Right cardiac atrium (tissue), 5 donors: ENCODE results near the gene GLB1L3. TPM values are rescaled to one million over a fixed set of nuclear protein-coding genes. Genes with fewer than 3 reads are reported as not detected.
A peak's percentile ranks its signal among the peaks of the same experiment; 100 is the strongest.
"Not testable (repeated sequence)": the region's sequence is repeated elsewhere in the genome, so short reads cannot be mapped to it uniquely, and the experiment has no call there.

Experiments
- ATAC-seq, 2 donors: fragments of 200-7000 bp; cut with Tn5 transposase; one replicate each; pipeline versions ENCODE4 v1.8.0 to v1.9.1; 2020; ENCODE audit warnings: moderate library complexity in 2 of 2, mild to moderate bottlenecking in 1 of 2
- DNase-seq, 3 donors: peaks; one replicate each; pipeline ENCODE4 v3.0.0-alpha.2; 2020
- H3K27ac ChIP-seq: one replicate; pipeline ENCODE4 v1.5.1; 2013; ENCODE audit warnings: mild to moderate bottlenecking, low read length, control low read depth, moderate library complexity
- H3K27me3 ChIP-seq: one replicate; pipeline ENCODE4 v1.6.1; 2013; ENCODE audit not compliant: control insufficient read depth, insufficient read depth
- H3K4me1 ChIP-seq: one replicate; pipeline ENCODE4 v1.6.1; 2013; ENCODE audit warnings: low read length; ENCODE audit not compliant: control insufficient read depth, insufficient read depth
- H3K4me3 ChIP-seq: one replicate; pipeline ENCODE4 v1.5.1; 2013; ENCODE audit warnings: low read length, control low read depth
- H3K9me3 ChIP-seq: one replicate; pipeline ENCODE4 v1.6.1; 2013; ENCODE audit warnings: low read length; ENCODE audit not compliant: control insufficient read depth
- WGBS: extraction: QIAGEN DNeasy Blood & Tissue Kit; methylation state at CpG from one replicate; pipeline ENCODE4 v1.1.7; 2013; 5-methylcytosine and 5-hydroxymethylcytosine counted together
- intact Hi-C, 4 donors: fragments of 100-400 bp; cut with DNase I; formaldehyde crosslinking; loops; one replicate each; pipeline versions ENCODE4 v1.11.0 to v1.14.0; 2022 to 2023
- polyA plus RNA-seq: library from polyadenylated mRNA; stranded (reverse); fragments of 200-250 nt; gene quantifications from one replicate; pipeline ENCODE4 v1.2.3, GENCODE V29; 2013
- total RNA-seq, 4 donors: library from RNA; stranded (reverse); fragmentation: NEBNext Ultra II Directional; extraction: Animal tissue kit (Norgen Biotek cat#: 25700); gene quantifications; one replicate each; pipeline ENCODE4 v1.2.1, GENCODE V29; 2021
- donor health status: healthy with polysubstance abuse.
- donor health status: DM: no; HTN: yes; CAD: no.
- donor health status: DM: no; HTN: no; CAD: no.
- donor health status: DM: no; HTN: yes; CAD: no; lungs with severe emphysema.
- donor health status: DM: yes; HTN: yes; CAD: no.

Gene GLB1L3
- total and polyA plus RNA-seq, 5 donors: not detected

GRCh38 chr11:134252346-134253187 is 23.6 kb upstream of the GLB1L3 start:
- intact Hi-C loops: no loop called here
- H3K4me1 ChIP-seq: no peaks in the 10 kb centered on the region
- ATAC-seq (peak; percentile 34 to 43), DNase-seq (peak in 2 of 3 donors; percentile 34 to 59)
- no peaks in the 10 kb centered on the region for H3K9me3 ChIP-seq
- 5% methylated on average over 27 of the region's 27 CpGs for WGBS
- peak overlapping the region; percentile 71 for H3K4me3 ChIP-seq
- no peaks in the 10 kb centered on the region for H3K27me3 ChIP-seq
- H3K27ac ChIP-seq: peak overlapping the region; percentile 27

DNA sequence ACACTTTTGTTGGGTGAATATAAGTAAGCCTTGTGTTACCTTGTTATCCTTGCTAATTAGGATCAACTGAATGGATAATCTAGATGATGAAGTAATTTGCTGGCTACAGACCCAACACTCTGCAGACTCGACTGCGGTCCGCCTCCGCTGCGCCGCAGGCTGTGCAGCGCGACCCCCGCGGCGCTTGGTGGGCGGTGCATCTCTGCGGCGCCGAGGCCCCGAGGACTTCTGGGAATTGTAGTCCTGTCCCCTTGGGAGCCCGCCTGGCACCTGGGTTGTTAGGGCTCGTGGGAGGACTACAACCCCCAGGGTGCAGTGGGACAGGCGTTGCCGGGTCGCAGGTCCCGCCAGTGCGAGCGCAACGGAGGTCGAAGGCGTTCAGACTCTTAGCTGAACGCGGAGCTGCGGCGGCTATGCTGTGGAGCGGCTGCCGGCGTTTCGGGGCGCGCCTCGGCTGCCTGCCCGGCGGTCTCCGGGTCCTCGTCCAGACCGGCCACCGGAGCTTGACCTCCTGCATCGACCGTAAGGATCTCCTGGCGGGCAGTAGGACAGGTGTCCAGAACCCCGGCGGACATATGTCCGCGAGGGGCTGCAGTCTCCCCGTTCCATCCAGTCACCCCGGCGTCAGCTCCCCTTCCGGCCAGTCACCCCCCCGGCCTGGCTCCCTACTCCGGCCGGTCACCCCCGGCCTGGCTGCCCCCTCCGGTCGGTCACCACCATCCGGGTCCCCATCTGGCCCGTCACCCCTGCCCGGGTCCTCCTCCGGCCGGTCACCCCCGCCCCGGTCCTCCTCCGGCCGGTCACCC is 22.8 kb upstream of the GLB1L3 start, which contains the start of the genes ACAD8 and THYN1:
TSS of gene ACAD8 (plus strand) at position 381 of the 806 bp plus-strand sequence. CDS start at position 414, 33 bp downstream.
TSS of gene THYN1 (minus strand) at position 165 of the 806 bp plus-strand sequence. CDS start 470 bp downstream, outside the sequence.
- Histone ChIP-seq H3K4me1 (no peaks in the 10 kb centered on the region), H3K4me3 (peak within 1 kb of the TSS; percentile 71), H3K27me3 (no peaks in the 10 kb centered on the region), H3K9me3 (no peaks in the 10 kb centered on the region), H3K27ac (peak within 1 kb of the TSS; percentile 27)
- ATAC-seq: peak; percentile 100
- under 1% methylated on average over 70 of the region's 70 CpGs for WGBS
- intact Hi-C loops: no loop called here
- peak; percentile 98 for DNase-seq

GRCh38 chr11:134254433-134255183 is 21.6 kb upstream of the GLB1L3 start:
- no peak overlapping the region for H3K27ac ChIP-seq
- WGBS: 67% methylated on average over 3 of the region's 3 CpGs
- H3K4me1 ChIP-seq: no peaks in the 10 kb centered on the region
- intact Hi-C loops: no loop called here
- H3K4me3 ChIP-seq: peak overlapping the region; percentile 71
- no peaks in the 10 kb centered on the region for H3K9me3 ChIP-seq
- ATAC-seq (no peak), DNase-seq (no peak)
- H3K27me3 ChIP-seq: no peaks in the 10 kb centered on the region

DNA sequence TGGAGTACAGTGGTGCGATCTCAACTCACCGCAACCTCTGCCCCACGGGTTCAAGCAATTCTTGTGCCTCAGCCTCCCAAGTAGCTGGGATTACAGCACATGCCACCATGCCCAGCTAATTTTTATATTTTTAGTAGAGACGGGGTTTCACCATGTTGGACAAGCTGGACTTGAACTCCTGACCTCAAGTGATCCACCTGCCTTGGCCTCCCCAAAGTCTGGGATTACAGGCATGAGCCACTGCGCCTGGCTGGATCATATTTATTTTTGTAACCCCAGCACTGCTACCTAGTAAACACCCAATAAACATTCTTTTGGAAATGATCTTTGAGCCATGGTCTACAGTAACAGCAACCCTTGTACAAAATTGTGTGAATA is 21.0 kb upstream of the GLB1L3 start:
- H3K9me3 ChIP-seq, ATAC-seq, H3K27me3 ChIP-seq, H3K4me3 ChIP-seq, DNase-seq, H3K4me1 ChIP-seq, H3K27ac ChIP-seq, intact Hi-C loops: not testable (repeated sequence)
- 96% methylated on average over 5 of the region's 5 CpGs for WGBS

- H3K27me3 ChIP-seq: no peaks in the 10 kb centered on the region
- no peak overlapping the region for H3K27ac ChIP-seq
- DNase-seq (no peak), ATAC-seq (no peak)
- H3K9me3 ChIP-seq: no peaks in the 10 kb centered on the region
- 93% methylated on average over 11 of the region's 11 CpGs for WGBS
- no peaks in the 10 kb centered on the region for H3K4me1 ChIP-seq
- H3K4me3 ChIP-seq: no peak overlapping the region
- intact Hi-C loops: no loop called here
These were observed 19.1 kb upstream of the GLB1L3 start for GRCh38 chr11:134257101-134257500.

DNA sequence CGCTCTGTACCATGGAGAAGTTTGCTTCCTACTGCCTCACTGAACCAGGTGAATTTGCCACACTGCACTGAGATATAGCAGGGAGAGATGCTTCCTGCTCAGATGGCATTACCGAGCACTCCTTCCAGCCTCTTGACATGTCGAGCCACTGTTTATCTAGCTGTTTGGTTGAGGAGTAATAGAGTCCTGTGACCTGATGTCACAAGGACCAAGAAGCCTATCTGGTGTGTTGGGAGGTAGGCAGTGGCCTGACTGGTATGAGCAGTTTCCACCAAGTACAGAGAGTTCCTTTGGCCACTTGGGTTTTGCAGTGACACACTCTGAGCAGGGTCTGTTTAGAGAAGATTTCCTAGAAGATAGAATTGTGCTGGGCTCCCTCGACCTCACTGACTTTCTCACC is 17.6 kb upstream of the GLB1L3 start:
- no peak for DNase-seq

GRCh38 chr11:134260503-134260902 is 15.7 kb upstream of the GLB1L3 start:
- Histone ChIP-seq H3K27ac (no peak overlapping the region), H3K9me3 (no peaks in the 10 kb centered on the region), H3K4me3 (no peak overlapping the region), H3K27me3 (no peaks in the 10 kb centered on the region), H3K4me1 (no peaks in the 10 kb centered on the region)
- DNase-seq (no peak), ATAC-seq (no peak)
- intact Hi-C loops: no loop called here

More for the DNA sequence above, 17.6 kb upstream of the GLB1L3 start:
- no peak overlapping the region for H3K27ac ChIP-seq
- WGBS: 83% methylated on average over 4 of the region's 4 CpGs
- H3K9me3 ChIP-seq: no peaks in the 10 kb centered on the region
- no peaks in the 10 kb centered on the region for H3K4me1 ChIP-seq
- ATAC-seq: no peak
- H3K27me3 ChIP-seq: no peaks in the 10 kb centered on the region
- H3K4me3 ChIP-seq: no peak overlapping the region
- intact Hi-C loops: no loop called here

DNA sequence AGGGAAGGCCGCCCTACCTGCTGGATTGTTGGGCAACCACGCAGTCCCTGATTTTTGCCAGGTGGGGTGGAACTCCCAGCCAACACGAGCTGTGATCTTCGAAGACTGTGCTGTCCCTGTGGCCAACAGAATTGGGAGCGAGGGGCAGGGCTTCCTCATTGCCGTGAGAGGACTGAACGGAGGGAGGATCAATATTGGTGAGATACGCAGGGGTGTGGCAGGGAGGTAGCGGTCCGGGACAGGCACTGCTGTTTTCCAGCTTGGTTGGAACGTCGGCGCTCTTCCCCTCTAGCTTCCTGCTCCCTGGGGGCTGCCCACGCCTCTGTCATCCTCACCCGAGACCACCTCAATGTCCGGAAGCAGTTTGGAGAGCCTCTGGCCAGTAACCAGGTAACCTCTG is 15.2 kb upstream of the GLB1L3 start:
- intact Hi-C loops: no loop called here
- WGBS: 89% methylated on average over 16 of the region's 16 CpGs
- DNase-seq (no peak), ATAC-seq (no peak)
- Histone ChIP-seq H3K9me3 (no peaks in the 10 kb centered on the region), H3K27me3 (no peaks in the 10 kb centered on the region), H3K4me1 (no peaks in the 10 kb centered on the region), H3K27ac (no peak overlapping the region), H3K4me3 (no peak overlapping the region)

DNA sequence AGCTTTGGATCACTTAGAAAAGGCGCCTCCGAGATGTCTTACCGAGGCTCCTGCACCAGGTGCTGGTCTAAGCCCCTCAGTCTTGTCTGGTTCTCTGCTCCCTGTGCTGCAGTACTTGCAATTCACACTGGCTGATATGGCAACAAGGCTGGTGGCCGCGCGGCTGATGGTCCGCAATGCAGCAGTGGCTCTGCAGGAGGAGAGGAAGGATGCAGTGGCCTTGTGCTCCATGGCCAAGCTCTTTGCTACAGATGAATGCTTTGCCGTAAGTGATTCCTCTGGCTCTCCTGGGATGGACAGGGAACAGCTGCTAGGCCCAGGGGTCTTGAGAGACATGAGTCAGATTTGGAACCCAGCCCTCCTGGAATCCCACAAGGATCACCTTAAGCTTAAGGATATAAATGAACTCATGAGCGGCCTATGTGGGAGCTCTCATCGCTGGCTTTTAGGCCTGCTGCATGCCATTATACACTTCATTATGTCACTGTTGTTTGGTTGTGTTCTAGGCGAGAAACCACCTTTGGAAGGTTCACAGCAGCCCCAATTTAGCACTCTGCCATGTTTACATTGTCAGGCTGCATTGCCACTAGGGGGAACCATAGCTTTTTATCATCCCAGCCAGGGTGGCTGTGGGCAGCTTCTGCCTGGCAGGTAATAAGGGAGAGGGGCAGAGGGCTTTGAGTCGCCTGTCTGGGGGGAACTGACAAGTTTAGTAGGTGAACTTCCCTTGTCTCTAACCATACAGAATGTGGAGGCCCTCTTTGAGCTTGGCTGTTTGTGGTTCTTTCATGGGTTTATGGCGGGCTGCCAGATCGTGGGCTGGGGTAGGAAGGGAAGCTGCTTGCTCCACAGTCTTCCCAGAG is 14.3 kb upstream of the GLB1L3 start:
- DNase-seq (no peak), ATAC-seq (no peak)
- Histone ChIP-seq H3K27ac (no peak overlapping the region), H3K9me3 (no peaks in the 10 kb centered on the region), H3K4me1 (no peaks in the 10 kb centered on the region), H3K27me3 (no peaks in the 10 kb centered on the region), H3K4me3 (no peak overlapping the region)
- WGBS: 88% methylated on average over 14 of the region's 14 CpGs
- intact Hi-C loops: no loop called here
